ENCODE measurements around the gene PRKG1. TPM values are rescaled to one million over a fixed set of nuclear protein-coding genes. Genes with fewer than 3 reads are reported as not detected.

The PRKG1 gene
- total and polyA plus RNA-seq, 2 experiments from 2014 or later = 18.2 to 21.1 TPM

GRCh38 chr10:51260376-51260775 is 186.1 kb downstream of the PRKG1 start:
- no peak overlapping the region for H3K27ac ChIP-seq (ENCODE audit: low read depth)
- H4K20me1 ChIP-seq (replicated peaks; ENCODE audit: insufficient read depth) = no peaks in the 10 kb centered on the region
- Mint-ChIP-seq H3K9me3 (no peaks in the 10 kb centered on the region), H3K27ac (no peak overlapping the region; the same call in 1 of the 2 replicates), H3K4me3 (no peak overlapping the region), H3K27me3 (ENCODE audit: insufficient read depth, low read depth, poor library complexity) (no peaks in the 10 kb centered on the region), H3K4me1 (peaks cover 63% of the 10 kb centered on the region), H3K36me3 (ENCODE audit: low read depth) (no peaks in the 10 kb centered on the region)
- H2AFZ ChIP-seq = no peak overlapping the region
- H3K4me3 ChIP-seq = no peak overlapping the region
- no peak overlapping the region for H3K4me2 ChIP-seq
- DNase-seq (ENCODE audit: low spot score) (no peak), ATAC-seq (no peak)
- TF ChIP-seq ZNF114 (CRISPR knock-in tag; IDR thresholded peaks at IDR 0.05) = no peak
- H3K9me2 ChIP-seq (ENCODE audit: insufficient read depth) = no peaks in the 10 kb centered on the region
- no peaks in the 10 kb centered on the region for H3K27me3 ChIP-seq (ENCODE audit: insufficient read depth)
- no peaks in the 10 kb centered on the region; the same call in 1 of the 2 replicates for H3K79me2 ChIP-seq (replicated peaks; ENCODE audit: insufficient read depth)
- H3K4me1 ChIP-seq (ENCODE audit: insufficient read depth) = peaks cover 59% of the 10 kb centered on the region
- H3K36me3 ChIP-seq (ENCODE audit: insufficient read depth) = no peaks in the 10 kb centered on the region
- H3F3A ChIP-seq (replicated peaks; ENCODE audit: low read depth) = no peaks in the 10 kb centered on the region

GRCh38 chr10:51266496-51266895 is 192.2 kb downstream of the PRKG1 start:
- Histone ChIP-seq H3K36me3 (ENCODE audit: insufficient read depth) (no peaks in the 10 kb centered on the region), H2AFZ (no peak overlapping the region), H3F3A (replicated peaks; ENCODE audit: low read depth) (no peaks in the 10 kb centered on the region), H3K4me1 (ENCODE audit: insufficient read depth) (peaks cover 75% of the 10 kb centered on the region), H3K27me3 (ENCODE audit: insufficient read depth) (no peaks in the 10 kb centered on the region), H3K4me2 (no peak overlapping the region), H3K79me2 (replicated peaks; ENCODE audit: insufficient read depth) (no peaks in the 10 kb centered on the region; the same call in 1 of the 2 replicates), H3K4me3 (no peak overlapping the region), H3K9me2 (ENCODE audit: insufficient read depth) (no peaks in the 10 kb centered on the region), H4K20me1 (replicated peaks; ENCODE audit: insufficient read depth) (no peaks in the 10 kb centered on the region), H3K27ac (ENCODE audit: low read depth) (no peak overlapping the region)
- H3K9me3 Mint-ChIP-seq = no peaks in the 10 kb centered on the region
- no peaks in the 10 kb centered on the region for H3K27me3 Mint-ChIP-seq (ENCODE audit: insufficient read depth, low read depth, poor library complexity)
- peak overlapping the region; percentile 82; the same call in 1 of the 2 replicates for H3K27ac Mint-ChIP-seq
- DNase-seq (ENCODE audit: low spot score) = no peak
- peaks cover 5% of the 10 kb centered on the region; the same call in 1 of the 3 replicates for H3K36me3 Mint-ChIP-seq (ENCODE audit: low read depth)
- H3K4me3 Mint-ChIP-seq = no peak overlapping the region
- ATAC-seq = no peak
- peaks cover 70% of the 10 kb centered on the region for H3K4me1 Mint-ChIP-seq
- TF ChIP-seq JUNB (IDR thresholded peaks at IDR 0.05; ENCODE audit: unreplicated experiment) = no peak
- TF ChIP-seq ZNF331 (CRISPR knock-in tag; IDR thresholded peaks at IDR 0.05; ENCODE audit: low read depth) = no peak
- TF ChIP-seq NANOG (IDR thresholded peaks at IDR 0.05; ENCODE audit: borderline replicate concordance) = no peak
- TF ChIP-seq STAT1 (IDR thresholded peaks at IDR 0.05; ENCODE audit: unreplicated experiment) = no peak
- TF ChIP-seq POLR2AphosphoS5 (IDR thresholded peaks at IDR 0.05; ENCODE audit: low read depth) = no peak
- TF ChIP-seq CREB1 (CRISPR knock-in tag; IDR thresholded peaks at IDR 0.05; ENCODE audit: low read depth) = no peak
- no peak for TF ChIP-seq EZH2 (IDR thresholded peaks at IDR 0.05; ENCODE audit: low read depth, unreplicated experiment)
- TF ChIP-seq ZNF114 (CRISPR knock-in tag; IDR thresholded peaks at IDR 0.05) = no peak
- TF ChIP-seq REST (IDR thresholded peaks at IDR 0.05; ENCODE audit: unreplicated experiment) = no peak
- no peak for TF ChIP-seq ETS1 (IDR thresholded peaks at IDR 0.05)

All from GM23338 (cell line).